OCI-LY3 (cell line): Measurements from ENCODE around the gene TREML1.

Source experiments
- H2AFZ ChIP-seq: fragments of 200-600, 300-600 bp; shearing (Covaris generic); 2 replicates; pipeline ENCODE4 v1.6.0; 2014; ENCODE audit warnings: antibody characterized with exemption, low read depth, low read length
- H3K27ac ChIP-seq: fragments of 200-600, 300-600 bp; sonication (generic); 2 replicates; pipeline ENCODE4 v1.5.1; 2014; ENCODE audit warnings: mild to moderate bottlenecking, low read length, moderate library complexity, mixed read lengths
- H3K27me3 ChIP-seq: fragments of 200-600, 300-600 bp; sonication (generic); 2 replicates; pipeline ENCODE4 v1.6.1; 2014; ENCODE audit warnings: low read depth, low read length, mixed read lengths
- H3K36me3 ChIP-seq: fragments of 200-600, 300-600 bp; sonication (generic); replicated peaks from 2 replicates; pipeline ENCODE3; 2014; ENCODE audit warnings: low read depth, low read length, mixed read lengths
- H3K4me1 ChIP-seq: fragments of 300-600, 200-600 bp; sonication (generic); 2 replicates; pipeline ENCODE4 v1.6.1; 2014; ENCODE audit warnings: low read length, mixed read lengths
- H3K4me2 ChIP-seq: fragments of 200-600, 300-600 bp; sonication (generic); 2 replicates; pipeline ENCODE4 v1.6.1; 2014; ENCODE audit warnings: low read length, mixed read lengths
- H3K4me3 ChIP-seq: fragments of 300-600, 200-600 bp; sonication (generic); 2 replicates; pipeline ENCODE4 v1.5.1; 2014; ENCODE audit warnings: antibody characterized with exemption, mild to moderate bottlenecking, low read length, moderate library complexity
- H3K79me2 ChIP-seq: fragments of 300-600, 200-600 bp; shearing (Covaris generic); 2 replicates; pipeline ENCODE4 v1.6.1; 2014; ENCODE audit warnings: mild to moderate bottlenecking, low read length, mixed read lengths
- H3K9ac ChIP-seq: fragments of 300-600, 200-600 bp; shearing (Covaris generic); 2 replicates; pipeline ENCODE4 v1.6.0; 2014; ENCODE audit warnings: mild to moderate bottlenecking, low read length, moderate library complexity
- H3K9me3 ChIP-seq: fragments of 200-600, 300-600 bp; shearing (Covaris generic); 2 replicates; pipeline ENCODE4 v1.6.1; 2014; ENCODE audit warnings: low read length, mixed read lengths; ENCODE audit not compliant: insufficient read depth
- H4K20me1 ChIP-seq: fragments of 200-600, 300-600 bp; sonication (generic); 2 replicates; pipeline ENCODE4 v1.6.1; 2016; ENCODE audit warnings: low read length, mixed read lengths; ENCODE audit not compliant: insufficient read depth
- EZH2phosphoT487 ChIP-seq: fragments of 200-600 bp; shearing (Covaris generic); IDR thresholded peaks from 2 replicates; pipeline ENCODE4 v1.6.1; 2018; ENCODE audit warnings: antibody characterized with exemption, mixed run types, low read depth
- TF ChIP-seq, protein P1 (sequence below): fragments of 200-600, 300-600 bp; sonication (generic); IDR thresholded peaks from 2 replicates; pipeline ENCODE4 v1.5.1; 2014; ENCODE audit warnings: antibody characterized with exemption, low read length, low read depth

The TREML1 gene

DNA sequence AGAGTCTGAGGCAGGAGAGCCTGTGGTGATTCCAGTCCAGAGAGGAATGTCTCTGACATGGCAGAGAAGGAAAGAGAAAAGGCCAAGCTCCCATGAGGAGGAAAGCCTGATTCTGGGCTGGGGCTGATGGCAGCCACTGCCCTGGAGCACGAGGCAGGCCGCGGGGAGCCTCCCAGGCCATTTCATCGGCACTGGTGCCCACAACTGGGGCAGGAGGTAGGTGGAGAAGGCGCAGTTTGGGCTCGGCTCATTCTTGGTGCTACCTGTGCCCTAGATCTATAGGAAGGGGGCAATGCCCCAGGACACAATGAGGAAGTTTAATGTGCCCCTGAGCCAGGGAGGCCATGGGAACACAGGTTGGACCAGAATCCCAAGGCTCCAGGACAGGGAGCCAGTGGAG, 2.6 kb upstream of the TREML1 start:
- Histone ChIP-seq H3K4me3 (no peak overlapping the region), H3K27ac (no peak overlapping the region), H3K9ac (no peak overlapping the region), H3K36me3 (no peaks in the 10 kb centered on the region), H3K79me2 (no peaks in the 10 kb centered on the region), H4K20me1 (no peaks in the 10 kb centered on the region), H3K27me3 (0 out of 2 replicates have a peak, but pooled peaks cover 5% of the 10 kb centered on the region), H3K9me3 (no peaks in the 10 kb centered on the region), H3K4me2 (no peak overlapping the region), H3K4me1 (peaks cover 9% of the 10 kb centered on the region), H2AFZ (no peak overlapping the region)
- TF ChIP-seq, protein P1, sequence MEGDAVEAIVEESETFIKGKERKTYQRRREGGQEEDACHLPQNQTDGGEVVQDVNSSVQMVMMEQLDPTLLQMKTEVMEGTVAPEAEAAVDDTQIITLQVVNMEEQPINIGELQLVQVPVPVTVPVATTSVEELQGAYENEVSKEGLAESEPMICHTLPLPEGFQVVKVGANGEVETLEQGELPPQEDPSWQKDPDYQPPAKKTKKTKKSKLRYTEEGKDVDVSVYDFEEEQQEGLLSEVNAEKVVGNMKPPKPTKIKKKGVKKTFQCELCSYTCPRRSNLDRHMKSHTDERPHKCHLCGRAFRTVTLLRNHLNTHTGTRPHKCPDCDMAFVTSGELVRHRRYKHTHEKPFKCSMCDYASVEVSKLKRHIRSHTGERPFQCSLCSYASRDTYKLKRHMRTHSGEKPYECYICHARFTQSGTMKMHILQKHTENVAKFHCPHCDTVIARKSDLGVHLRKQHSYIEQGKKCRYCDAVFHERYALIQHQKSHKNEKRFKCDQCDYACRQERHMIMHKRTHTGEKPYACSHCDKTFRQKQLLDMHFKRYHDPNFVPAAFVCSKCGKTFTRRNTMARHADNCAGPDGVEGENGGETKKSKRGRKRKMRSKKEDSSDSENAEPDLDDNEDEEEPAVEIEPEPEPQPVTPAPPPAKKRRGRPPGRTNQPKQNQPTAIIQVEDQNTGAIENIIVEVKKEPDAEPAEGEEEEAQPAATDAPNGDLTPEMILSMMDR = no peak
- no peak for TF ChIP-seq EZH2phosphoT487

DNA sequence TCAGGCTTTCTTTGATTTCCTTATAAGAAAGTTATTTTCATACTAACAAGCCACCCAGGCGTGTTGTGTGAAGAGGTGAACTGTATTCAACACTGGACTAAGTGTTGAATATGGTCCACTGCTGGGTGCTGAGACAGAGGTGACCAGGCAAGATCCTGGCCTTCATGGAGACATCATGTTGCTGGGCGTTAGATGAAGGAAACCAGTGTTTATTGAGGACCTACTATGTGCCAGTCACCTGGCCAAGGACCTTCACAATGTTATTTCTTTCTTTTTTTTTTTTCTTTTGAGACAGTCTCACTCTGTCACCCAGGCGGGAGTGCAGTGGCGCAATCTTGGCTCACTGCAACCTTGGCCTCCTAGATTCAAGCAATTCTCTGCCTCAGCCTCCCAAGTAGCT, 1.9 kb upstream of the TREML1 start:
- TF ChIP-seq, protein P1 = no peak
- no peak for TF ChIP-seq EZH2phosphoT487
- Histone ChIP-seq H2AFZ (no peak overlapping the region), H3K27ac (no peak overlapping the region), H3K27me3 (0 out of 2 replicates have a peak, but pooled peaks cover 5% of the 10 kb centered on the region), H3K9me3 (no peaks in the 10 kb centered on the region), H4K20me1 (no peaks in the 10 kb centered on the region), H3K36me3 (no peaks in the 10 kb centered on the region), H3K79me2 (no peaks in the 10 kb centered on the region), H3K4me1 (peaks cover 9% of the 10 kb centered on the region), H3K4me2 (no peak overlapping the region), H3K4me3 (no peak overlapping the region), H3K9ac (no peak overlapping the region)

DNA sequence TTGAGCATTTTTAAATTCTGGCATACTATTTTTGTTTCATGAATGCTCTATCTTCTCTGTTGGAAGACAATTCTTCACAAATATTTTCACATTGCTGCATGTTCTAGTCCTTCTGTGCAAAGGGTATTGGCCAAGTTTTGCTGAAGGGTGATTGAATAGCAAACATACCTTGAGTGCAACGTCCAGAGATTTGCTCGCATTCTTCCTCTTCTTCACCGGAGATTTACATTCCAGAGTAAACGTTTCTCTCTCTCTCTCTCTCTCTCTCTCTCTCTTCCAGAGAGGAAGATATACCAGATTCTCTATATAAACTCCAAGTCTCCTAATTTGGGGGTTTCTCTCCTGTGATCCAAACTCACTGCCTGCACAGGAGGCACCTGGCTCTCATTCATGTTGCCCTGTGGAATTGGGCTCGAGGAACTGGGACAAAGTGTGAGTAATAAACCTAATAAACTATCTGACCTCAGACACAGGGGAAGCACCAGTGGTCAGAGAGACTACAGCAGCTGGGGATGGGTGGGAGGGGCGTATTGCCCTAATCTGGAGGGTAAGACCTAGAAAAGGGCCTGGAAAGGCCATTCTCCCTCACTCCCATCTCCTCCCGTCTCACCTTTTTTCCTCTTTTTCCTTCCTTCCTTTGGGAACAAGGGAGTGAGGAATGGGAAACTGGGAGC, 1.1 kb upstream of the TREML1 start:
- TF ChIP-seq, protein P1 = no peak
- no peak for TF ChIP-seq EZH2phosphoT487
- no peaks in the 10 kb centered on the region for H3K9me3 ChIP-seq
- H3K27me3 ChIP-seq = 0 out of 2 replicates have a peak, but pooled peaks cover 5% of the 10 kb centered on the region
- H2AFZ ChIP-seq = no peak overlapping the region
- no peak overlapping the region for H3K27ac ChIP-seq
- no peak overlapping the region for H3K4me3 ChIP-seq
- no peaks in the 10 kb centered on the region for H3K79me2 ChIP-seq
- H4K20me1 ChIP-seq = no peaks in the 10 kb centered on the region
- peaks cover 9% of the 10 kb centered on the region for H3K4me1 ChIP-seq
- no peak overlapping the region for H3K4me2 ChIP-seq
- H3K9ac ChIP-seq = no peak overlapping the region
- H3K36me3 ChIP-seq = no peaks in the 10 kb centered on the region

DNA sequence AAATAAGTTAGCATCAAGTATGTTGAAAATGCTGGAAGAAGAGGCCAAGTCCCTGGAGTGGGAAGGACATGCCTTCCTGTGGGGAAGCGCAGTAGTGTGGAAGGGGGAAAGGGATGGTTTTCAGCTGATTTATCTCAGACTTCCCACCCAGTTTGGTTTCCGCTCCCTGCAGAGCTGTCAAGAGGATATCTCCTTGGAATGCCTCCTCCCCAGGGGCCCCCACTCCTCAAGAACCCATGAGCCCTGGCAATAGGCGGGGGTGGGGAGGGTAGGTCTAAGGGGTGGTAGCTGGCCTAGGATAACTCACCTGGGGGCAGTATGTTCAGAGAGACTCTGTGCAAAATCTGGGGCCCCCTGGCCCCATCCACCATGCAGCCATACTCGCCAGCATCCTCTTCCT, 696 bp downstream of the TREML1 start:
- H4K20me1 ChIP-seq = no peaks in the 10 kb centered on the region
- H2AFZ ChIP-seq = no peak overlapping the region
- no peak overlapping the region for H3K4me3 ChIP-seq
- H3K79me2 ChIP-seq = no peaks in the 10 kb centered on the region
- no peak overlapping the region for H3K4me2 ChIP-seq
- H3K9ac ChIP-seq = no peak overlapping the region
- 0 out of 2 replicates have a peak, but pooled peaks cover 3% of the 10 kb centered on the region for H3K27me3 ChIP-seq
- no peak overlapping the region for H3K27ac ChIP-seq
- peaks cover 9% of the 10 kb centered on the region for H3K4me1 ChIP-seq
- no peak for TF ChIP-seq EZH2phosphoT487
- TF ChIP-seq, protein P1 = no peak
- H3K36me3 ChIP-seq = no peaks in the 10 kb centered on the region
- H3K9me3 ChIP-seq = no peaks in the 10 kb centered on the region
